Stimulated activated naive CD4-positive, alpha-beta T cell treated with Interleukin-2 at 50 U/mL for 16 hours (primary cell): ENCODE data around the gene ANTXRL.
"Not testable (repeated sequence)": the region's sequence is repeated elsewhere in the genome, so short reads cannot be mapped to it uniquely, and the experiment has no call there.

ENCODE experiments used
- DNase-seq: peaks from one replicate; lab custom pipeline; 2025; lab: John Stamatoyannopoulos, UW

Gene ANTXRL

GRCh38 chr10:46365484-46365883 lies 78.7 kb downstream of the ANTXRL start:
- not testable (repeated sequence) for DNase-seq

DNA sequence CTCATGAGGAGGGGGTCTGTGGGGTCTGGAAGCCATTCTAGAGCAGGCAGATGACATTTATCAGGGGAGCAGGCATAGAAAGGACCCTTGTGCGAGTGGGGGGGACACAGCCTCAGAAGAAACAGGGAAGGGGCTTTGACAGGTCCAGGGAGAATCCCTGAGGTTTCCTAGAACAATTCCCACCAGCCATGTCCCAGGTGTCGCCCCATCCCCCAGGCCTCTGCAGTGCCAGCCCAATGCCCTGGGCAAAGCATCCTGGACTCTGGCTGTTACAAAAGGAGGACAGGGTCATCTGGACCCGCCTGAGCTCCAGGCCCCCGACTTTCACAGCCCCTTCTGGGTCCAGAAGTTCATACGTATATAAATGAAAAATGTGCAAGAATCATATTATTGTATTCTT lies 80.4 kb downstream of the ANTXRL start:
- not testable (repeated sequence) for DNase-seq

DNA sequence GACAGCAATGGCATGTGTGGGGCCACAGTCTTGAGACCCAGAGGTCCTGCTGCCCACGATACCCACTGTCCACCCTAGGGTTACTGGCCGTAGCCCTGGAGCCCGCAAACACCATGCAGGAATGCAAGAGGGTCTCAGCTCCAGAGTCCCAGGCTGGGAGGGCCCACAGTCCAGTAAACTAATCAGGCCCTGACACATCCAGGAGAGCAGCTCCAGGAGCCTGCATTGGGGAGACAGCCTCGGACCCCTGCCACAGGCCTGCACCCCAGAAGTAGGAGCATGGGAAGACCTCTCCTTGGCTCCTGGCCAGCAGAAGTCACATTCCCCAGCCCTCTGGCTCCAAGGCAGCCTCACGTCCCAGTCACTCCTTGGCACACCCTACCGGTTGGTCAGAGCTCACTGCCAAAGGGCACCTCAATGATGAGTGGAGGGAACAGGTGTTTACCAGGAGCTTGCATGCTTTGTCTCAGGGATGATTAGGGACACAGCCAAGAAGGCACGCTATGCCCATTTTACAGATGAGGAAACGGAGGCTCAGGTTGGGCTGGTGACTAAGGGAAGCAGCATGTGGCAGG lies 81.0 kb downstream of the ANTXRL start:
- DNase-seq: not testable (repeated sequence)

DNA sequence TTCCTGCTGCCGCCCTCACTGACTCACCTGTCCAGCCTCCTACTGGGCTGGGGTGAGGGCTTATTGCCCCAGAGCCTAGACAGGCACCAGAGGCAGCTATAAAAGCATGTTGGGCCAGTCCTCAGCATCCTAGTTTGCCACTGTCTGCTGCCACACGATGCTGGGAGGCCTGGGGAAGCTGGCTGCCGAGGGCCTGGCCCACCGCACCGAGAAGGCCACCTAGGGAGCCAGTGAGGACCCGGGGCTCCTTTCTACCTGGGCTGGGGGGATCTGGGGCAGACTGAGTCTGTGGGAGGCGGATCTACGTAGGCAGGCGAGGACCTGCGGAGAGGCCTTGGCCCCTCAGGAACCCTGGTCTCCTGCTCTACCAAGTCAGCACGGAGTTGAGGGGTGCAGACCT lies 82.2 kb downstream of the ANTXRL start:
- not testable (repeated sequence) for DNase-seq

DNA sequence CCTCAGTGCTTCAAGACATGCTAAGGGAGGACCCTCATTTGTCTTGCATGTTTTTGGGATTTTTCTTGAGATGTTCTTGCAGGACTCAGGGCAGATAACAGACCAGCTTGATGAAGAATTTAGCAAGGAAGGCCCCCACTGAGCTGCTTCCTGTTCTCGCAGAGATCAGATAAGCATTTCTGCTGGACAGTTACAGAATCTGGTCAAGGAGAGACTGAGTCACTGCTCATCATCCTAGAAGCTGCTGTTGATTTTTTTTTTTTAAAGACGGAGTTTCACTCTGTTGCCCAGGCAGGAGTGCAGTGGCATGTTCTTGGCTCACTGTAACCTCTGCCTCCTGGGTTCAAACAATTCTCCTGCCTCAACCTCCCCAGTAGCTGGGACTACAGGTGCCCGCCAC lies 87.6 kb downstream of the ANTXRL start:
- not testable (repeated sequence) for DNase-seq

- not testable (repeated sequence) for DNase-seq
These were observed 88.6 kb downstream of the ANTXRL start, which contains the start of gene ANXA8L1 for GRCh38 chr10:46375406-46375805. Gene ANXA8L1 (plus strand): TSS chr10:46375776. CDS start chr10:46375852, 76 bp downstream.

GRCh38 chr10:46377022-46377421 lies 90.2 kb downstream of the ANTXRL start:
- DNase-seq: not testable (repeated sequence)

DNA sequence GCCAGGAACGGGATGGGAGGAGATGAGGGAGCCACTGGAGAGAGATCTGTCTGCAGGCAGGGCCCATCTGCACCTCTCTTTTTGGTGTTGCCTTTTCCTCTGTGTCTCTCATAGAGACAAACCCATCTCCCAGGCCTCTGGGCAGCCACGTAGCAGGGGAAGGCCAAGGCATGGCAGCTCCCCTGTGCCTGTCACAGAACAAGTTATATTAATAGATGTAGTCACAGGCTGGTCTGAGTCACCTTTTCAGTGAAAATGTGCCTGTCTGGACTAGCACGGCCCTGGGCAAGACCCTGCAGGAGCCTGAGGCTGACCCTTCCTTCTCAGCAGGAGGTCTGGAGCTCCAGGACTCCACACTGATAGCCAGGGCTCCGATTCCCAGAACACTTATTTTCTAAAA lies 90.9 kb downstream of the ANTXRL start:
- DNase-seq: not testable (repeated sequence)

DNA sequence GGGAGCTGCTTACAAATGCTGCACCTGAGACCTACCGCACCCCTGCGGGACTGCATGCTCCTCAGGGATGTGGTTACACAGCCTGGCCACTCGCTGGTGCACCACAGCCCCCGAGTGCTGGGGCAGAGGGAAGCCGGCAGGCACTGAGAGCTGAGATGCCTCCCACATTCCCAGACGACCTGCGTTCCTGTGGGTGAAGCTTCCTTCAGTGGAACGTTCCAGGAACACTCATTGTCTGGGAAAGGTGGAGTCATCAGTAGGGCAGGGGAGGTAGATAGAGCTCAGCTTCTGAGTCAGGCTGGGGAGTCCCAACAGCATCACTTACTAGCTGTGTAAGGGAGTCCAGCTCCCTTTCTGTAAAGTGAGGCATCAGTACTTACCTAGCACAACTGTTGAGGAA lies 91.3 kb downstream of the ANTXRL start:
- not testable (repeated sequence) for DNase-seq

GRCh38 chr10:46379233-46379848 lies 92.5 kb downstream of the ANTXRL start:
- not testable (repeated sequence) for DNase-seq
